HG03520 (cell line): ENCODE results near the gene THBD.

Source experiments
- ATAC-seq: cut with Tn5 transposase; IDR thresholded peaks from one replicate; pipeline ENCODE4 v1.9.1; 2021; ENCODE audit warnings: mild to moderate bottlenecking, moderate library complexity; ENCODE audit not compliant: unreplicated experiment

Gene THBD

GRCh38 chr20:23049201-23050075 lies at the start of gene THBD:
Gene THBD (minus strand): TSS chr20:23049672. CDS start chr20:23049504, 168 bp downstream.
- ATAC-seq: no peak

GRCh38 chr20:23097636-23098580 lies 48.4 kb upstream of the THBD start:
- no peak for ATAC-seq

- ATAC-seq: no peak
Observed at GRCh38 chr20:23096986-23097520, 47.6 kb upstream of the THBD start.

DNA sequence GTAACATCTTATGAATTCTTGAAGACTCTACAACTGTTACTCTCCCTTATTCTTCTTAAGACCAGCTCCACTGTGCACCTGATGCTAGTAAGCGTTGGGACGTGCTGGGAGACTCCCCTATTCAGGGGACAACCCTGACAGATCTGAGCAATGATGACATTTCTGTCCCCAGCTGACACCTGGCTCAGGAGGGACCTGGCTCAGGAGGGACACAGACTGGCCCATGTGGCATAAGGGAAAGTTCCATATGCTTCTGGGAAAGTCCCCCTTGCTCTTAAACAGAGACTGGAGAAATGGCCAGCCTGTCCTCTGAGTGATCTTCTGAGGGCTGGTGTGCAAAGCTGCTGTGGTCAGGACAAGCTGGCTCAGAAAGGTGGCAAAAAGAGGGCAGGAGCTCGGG lies 46.6 kb upstream of the THBD start:
- no peak for ATAC-seq

DNA sequence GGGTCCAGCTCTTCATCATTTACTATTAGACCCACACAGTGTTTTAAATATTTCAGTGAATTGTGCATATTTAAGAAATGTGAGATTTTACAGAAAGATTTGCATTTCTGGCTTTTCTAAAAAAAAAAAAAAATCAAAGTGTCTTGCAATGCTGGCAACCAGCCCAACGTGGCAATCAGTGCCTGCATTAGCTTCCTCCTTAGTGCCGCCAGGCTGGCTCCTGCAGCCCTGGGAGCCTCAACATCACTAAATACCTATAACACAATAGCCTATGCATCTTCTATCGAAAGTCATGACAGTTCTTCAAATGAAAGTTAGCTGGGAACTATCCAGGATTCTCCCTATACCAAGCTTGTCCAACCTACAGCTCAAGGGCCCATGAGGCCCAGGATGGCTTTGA lies 46.0 kb upstream of the THBD start:
- no peak for ATAC-seq

DNA sequence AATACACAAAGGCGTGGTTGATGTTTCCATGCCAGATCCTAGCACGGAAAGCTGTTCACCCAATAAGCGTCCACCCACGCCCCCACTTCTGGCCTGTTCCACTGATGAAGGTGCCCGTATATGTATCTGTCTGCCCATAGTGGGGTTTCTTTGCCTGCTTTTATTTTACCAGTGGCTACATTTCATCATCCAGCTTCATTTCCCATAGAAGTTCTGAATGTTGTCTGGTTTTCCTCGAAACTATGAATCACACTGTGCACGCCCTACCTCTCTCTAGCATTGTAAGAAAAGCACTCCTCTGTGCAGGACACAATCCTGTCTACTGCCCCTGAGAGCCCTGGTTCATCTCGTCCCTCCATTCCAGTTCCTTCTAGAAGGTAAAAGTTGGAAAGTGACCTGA lies 45.5 kb upstream of the THBD start:
- ATAC-seq: no peak

DNA sequence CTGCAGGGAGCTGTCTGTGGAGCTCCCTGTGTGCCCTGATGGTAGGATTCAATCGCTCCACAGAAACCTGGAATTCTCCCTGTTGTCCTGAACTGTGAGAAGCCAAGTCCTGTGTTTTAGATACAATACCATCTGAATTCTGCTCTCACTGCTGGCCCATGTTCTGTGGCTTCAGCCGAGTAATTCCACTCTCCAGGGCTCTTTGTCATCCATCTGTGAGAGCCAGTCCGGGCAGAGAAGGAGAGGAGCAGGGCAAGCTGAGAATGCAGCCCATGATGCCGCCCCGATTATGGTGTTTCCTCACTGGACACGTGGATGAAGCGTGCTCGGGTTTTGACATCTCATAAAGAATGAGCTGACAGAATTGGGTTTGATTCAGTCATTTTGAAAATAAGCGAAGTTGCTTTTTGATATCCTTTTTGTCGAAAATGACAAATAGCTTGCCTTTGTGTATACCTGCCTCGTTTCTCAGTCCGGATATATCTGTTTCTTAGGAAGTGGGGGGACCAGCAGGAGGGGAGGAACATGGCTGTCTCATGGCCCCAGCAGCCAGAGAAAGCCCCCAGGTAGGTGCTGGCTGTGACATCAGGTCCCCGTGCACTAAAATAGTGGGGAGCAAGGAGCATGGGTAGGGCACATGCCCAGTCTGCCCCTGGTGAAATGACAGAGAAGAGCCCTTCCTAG lies 44.9 kb upstream of the THBD start:
- no peak for ATAC-seq

DNA sequence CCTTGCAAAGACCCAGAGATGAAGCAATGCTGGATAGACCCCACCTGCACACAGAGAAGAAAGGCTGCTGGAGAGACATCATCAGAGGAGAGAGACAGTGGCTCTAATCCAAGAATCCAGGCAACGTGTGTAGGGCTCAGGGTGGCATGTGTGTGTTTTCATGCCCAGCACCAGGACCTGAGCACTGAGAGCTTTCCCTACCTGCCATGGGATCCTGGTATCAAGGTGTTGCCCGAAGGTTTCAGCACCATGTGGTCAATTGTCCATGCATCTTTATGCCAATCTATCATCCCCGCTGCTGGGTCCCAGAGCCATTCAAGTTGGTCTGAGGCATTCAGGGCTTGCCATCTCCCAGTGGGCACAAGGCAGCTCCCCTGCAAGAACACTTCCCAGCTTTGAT lies 44.1 kb upstream of the THBD start:
- no peak for ATAC-seq

GRCh38 chr20:23092861-23093495 lies 43.5 kb upstream of the THBD start:
- no peak for ATAC-seq

GRCh38 chr20:23092384-23092756 lies 42.9 kb upstream of the THBD start:
- ATAC-seq: no peak

DNA sequence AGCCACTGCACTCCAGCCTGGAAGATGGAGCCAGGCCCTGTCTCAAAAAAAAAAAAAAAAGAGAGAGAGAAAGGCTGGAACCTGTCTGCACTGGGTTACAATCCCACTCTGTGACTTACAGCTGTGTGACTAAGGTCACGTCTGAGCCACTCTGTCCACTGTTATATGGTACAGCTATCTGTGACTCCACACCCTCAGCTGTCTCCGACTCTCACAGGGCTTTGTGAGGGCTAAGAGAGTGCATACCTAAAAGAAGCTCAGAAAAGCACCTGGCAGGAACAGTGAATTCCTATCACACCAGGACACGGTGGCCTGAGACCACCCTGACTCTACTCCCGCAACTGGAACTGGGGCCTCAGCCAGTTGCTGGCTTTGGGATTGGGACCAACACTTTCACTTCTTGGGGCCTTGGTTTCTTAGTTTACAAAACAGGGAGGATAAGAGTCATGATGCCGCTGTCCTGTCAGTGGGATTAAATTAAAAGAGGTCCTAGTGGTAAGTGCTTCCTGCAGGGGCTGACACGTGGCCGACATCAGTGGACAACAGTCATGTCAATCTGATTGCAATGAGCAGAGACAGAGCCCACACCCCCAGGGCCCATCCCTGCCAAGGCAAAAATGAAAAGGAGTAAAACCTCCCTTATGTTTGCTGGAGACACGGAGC lies 42.4 kb upstream of the THBD start:
- no peak for ATAC-seq

DNA sequence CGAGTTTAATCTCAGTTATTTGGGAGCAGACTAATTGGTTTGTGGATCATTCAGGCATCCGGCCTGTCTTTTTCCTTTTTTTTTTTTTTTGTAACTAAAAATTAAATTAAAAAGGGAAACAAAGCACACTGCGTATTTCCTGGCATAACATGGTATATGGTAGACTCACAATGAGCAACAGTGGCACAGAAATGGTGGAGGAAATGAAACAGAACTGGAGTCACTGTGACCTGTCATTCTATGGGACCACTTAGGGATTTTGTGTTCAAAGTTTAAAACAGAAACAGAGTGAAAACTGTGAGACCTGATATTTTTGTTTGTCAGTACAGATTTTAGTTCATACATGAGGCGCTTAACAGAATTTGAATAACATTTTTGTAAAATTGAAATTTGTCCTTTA lies 41.4 kb upstream of the THBD start:
- no peak for ATAC-seq

DNA sequence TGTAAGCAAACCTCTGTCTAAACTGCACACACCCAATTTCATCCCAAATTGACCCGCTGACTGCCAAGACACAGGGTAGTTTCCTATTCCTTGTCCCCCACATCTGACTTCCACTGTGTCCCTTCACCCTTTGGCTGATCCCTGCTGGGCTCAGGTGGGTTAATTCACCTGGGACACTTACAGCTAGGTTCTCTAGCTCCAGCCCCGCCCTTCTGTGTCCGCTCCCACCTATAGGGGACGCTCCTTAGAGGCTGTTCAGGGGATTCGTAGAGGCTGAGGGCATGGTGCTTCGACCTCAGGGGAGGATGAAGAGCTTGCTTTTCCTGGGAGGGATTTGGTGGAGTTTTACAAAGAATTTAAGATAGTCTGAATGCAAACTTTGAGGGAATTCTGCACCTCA lies 40.7 kb upstream of the THBD start:
- no peak for ATAC-seq

DNA sequence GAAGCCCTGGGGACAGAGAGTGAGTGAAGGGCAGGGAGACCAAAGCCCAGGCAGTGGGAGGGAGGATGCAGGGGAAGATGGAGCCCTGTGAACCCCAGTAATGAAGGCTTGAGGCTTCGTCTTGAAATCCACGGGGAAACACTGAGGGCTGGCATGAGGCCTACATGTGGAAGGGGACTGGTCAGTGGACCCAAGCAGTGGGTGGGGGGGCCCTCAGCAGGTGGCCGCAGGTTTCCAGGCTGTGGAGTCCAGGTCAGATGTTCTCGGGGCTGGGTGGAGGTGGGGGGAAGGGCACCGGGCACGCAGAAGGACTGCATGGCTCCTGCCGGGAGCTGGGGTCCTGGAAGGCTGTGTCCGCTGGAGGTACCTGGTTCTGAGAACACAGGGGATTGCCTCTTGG lies 39.4 kb upstream of the THBD start:
- ATAC-seq: no peak

- ATAC-seq: no peak
Observed at GRCh38 chr20:23087587-23088251, 38.2 kb upstream of the THBD start.

DNA sequence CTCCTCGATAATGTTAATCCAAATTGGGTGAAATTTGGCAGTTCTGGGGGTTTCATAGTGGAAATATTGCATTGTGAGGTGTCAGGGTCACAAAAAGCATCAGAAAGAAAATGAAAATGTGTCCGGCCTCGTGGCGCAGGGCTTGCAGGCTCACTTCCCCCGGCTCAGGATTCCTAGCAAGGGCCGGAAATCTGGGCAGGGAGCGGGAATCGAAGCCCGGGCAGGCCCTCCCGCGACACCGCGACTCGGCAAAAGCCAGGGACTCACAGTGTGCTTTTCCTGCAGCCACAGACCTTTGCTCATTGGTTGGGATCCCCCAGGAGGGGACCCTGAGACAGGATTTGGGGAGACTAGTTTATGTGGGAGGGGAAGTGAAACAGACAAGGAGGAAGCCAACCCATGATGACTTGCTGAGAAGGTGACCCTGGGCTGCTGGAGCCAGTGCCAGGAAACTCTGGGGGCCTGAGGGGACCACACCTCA lies 37.5 kb upstream of the THBD start:
- ATAC-seq: no peak

DNA sequence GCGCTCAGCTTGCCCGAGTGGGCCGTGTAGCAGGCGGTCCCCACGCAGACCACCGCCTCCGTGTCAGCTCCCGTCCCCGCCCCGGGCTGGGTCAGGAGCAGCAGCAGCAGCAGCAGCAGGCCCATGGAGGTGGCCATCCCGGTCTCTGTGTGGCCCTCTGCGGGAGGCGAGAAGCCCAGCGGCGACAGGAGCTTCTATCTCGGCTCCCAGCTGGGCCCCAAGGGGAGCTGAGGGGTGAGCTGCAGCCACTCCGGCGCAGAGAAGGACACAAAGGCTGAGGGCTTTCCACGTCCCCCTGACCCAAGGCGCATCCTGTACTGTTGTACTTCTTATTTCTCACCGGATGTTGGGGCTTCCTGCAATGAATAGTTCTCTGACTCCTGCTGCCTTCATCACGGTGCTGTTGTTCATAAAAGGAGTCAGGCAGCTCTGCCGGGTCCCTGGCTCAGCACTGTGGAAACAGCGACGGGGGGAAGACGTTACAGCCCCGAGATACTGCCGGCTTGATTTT lies 36.6 kb upstream of the THBD start, which contains the start of gene CD93:
Gene CD93 (minus strand): TSS at position 269 of the 511 bp plus-strand sequence. CDS start 132 bp downstream, at position 137.
- no peak for ATAC-seq

- ATAC-seq: no peak
Observed at GRCh38 chr20:23085436-23086055, 36.1 kb upstream of the THBD start.
